Thyroid gland (tissue), 4 donors: Measurements from ENCODE around the gene CDK19.

Source experiments
- POLR2A ChIP-seq, 2 donors: fragments of 450-650 bp; IDR thresholded peaks; one replicate each; pipeline ENCODE4 v1.6.1; 2017; ENCODE audit warnings: antibody characterized with exemption in 2 of 2, mild to moderate bottlenecking in 2 of 2, moderate library complexity in 1 of 2
- TF ChIP-seq, protein P1 (sequence below), 6 experiments: fragments of 200-600 bp in 3 of 6; fragments of 450-650 bp in 3 of 6; sonication (generic) in 3 of 6; IDR thresholded peaks; one replicate each; pipeline ENCODE4 v1.5.1; 2016 to 2019; ENCODE audit warnings: antibody characterized with exemption in 6 of 6, mild to moderate bottlenecking in 2 of 6, inconsistent platforms in 1 of 6, moderate library complexity in 1 of 6

DNA sequence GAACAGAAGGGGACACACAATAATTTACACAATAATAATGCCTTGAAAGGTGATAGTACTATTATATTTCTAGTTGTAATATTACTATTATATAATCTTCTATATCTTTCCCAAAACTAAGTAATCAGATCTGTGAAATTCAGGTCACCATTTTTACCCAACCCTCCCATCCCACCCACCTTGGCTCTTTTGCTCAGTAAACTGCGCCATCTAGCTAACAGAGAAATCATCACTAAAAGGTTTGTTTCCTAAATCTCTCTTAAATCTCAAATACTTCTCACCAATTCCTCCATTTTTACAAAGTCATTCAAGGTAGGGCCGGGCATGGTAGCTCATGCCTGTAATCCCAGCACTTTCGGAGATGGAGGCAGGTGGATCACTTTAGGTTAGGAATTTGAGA lies 83.4 kb downstream of the CDK19 start:
- TF ChIP-seq, protein P1, sequence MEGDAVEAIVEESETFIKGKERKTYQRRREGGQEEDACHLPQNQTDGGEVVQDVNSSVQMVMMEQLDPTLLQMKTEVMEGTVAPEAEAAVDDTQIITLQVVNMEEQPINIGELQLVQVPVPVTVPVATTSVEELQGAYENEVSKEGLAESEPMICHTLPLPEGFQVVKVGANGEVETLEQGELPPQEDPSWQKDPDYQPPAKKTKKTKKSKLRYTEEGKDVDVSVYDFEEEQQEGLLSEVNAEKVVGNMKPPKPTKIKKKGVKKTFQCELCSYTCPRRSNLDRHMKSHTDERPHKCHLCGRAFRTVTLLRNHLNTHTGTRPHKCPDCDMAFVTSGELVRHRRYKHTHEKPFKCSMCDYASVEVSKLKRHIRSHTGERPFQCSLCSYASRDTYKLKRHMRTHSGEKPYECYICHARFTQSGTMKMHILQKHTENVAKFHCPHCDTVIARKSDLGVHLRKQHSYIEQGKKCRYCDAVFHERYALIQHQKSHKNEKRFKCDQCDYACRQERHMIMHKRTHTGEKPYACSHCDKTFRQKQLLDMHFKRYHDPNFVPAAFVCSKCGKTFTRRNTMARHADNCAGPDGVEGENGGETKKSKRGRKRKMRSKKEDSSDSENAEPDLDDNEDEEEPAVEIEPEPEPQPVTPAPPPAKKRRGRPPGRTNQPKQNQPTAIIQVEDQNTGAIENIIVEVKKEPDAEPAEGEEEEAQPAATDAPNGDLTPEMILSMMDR (IDR thresholded peaks at IDR 0.05): no peak
- no peak for TF ChIP-seq POLR2A (IDR thresholded peaks at IDR 0.05)
